Nephron (organoid): ENCODE data around the gene PCLAF.

ENCODE experiments used
- H3K27ac Mint-ChIP-seq, 3 experiments: 2 replicates each; pipeline ENCODE4 v1.8.0; 2020; ENCODE audit warnings: mixed read lengths in 3 of 3, mild to moderate bottlenecking in 2 of 3, moderate library complexity in 1 of 3
- H3K27me3 Mint-ChIP-seq: 2 replicates; pipeline ENCODE4 v1.8.0; 2021; ENCODE audit warnings: low read depth, mild to moderate bottlenecking, moderate library complexity, mixed read lengths
- H3K36me3 Mint-ChIP-seq: 2 replicates; pipeline ENCODE4 v1.8.0; 2020; ENCODE audit warnings: low read depth, mixed read lengths
- H3K4me1 Mint-ChIP-seq: 2 replicates; pipeline ENCODE4 v1.8.0; 2020; ENCODE audit warnings: mixed read lengths
- H3K4me3 Mint-ChIP-seq, 3 experiments: 2 replicates each; pipeline ENCODE4 v1.8.0; 2020; ENCODE audit warnings: mild to moderate bottlenecking in 3 of 3, mixed read lengths in 3 of 3, moderate library complexity in 2 of 3
- H3K9me3 Mint-ChIP-seq: 2 replicates; pipeline ENCODE4 v1.8.0; 2020; ENCODE audit warnings: mixed read lengths
- CTCF ChIP-seq, 3 experiments: fragments of 200-600 bp; sonication (generic); IDR thresholded peaks; one replicate each; pipeline ENCODE4 v1.5.0; 2021; ENCODE audit warnings: antibody characterized with exemption in 3 of 3; ENCODE audit not compliant: unreplicated experiment in 3 of 3

Gene PCLAF

GRCh38 chr15:64344651-64345294 lies 36.5 kb downstream of the PCLAF start:
- no peak overlapping the region for H3K27ac Mint-ChIP-seq
- H3K36me3 Mint-ChIP-seq = peaks cover 37% of the 10 kb centered on the region
- peaks cover 5% of the 10 kb centered on the region for H3K4me1 Mint-ChIP-seq
- no peak for TF ChIP-seq CTCF (IDR thresholded peaks at IDR 0.05; ENCODE audit: unreplicated experiment in 3 of 3)
- H3K4me3 Mint-ChIP-seq = no peak overlapping the region
- H3K9me3 Mint-ChIP-seq = no peaks in the 10 kb centered on the region
- H3K27me3 Mint-ChIP-seq = no peaks in the 10 kb centered on the region

GRCh38 chr15:64343841-64344240 lies 37.4 kb downstream of the PCLAF start:
- no peaks in the 10 kb centered on the region for H3K9me3 Mint-ChIP-seq
- H3K36me3 Mint-ChIP-seq = peaks cover 35% of the 10 kb centered on the region
- H3K4me3 Mint-ChIP-seq = no peak overlapping the region
- no peak overlapping the region for H3K27ac Mint-ChIP-seq
- H3K27me3 Mint-ChIP-seq = no peaks in the 10 kb centered on the region
- no peak for TF ChIP-seq CTCF (IDR thresholded peaks at IDR 0.05; ENCODE audit: unreplicated experiment in 3 of 3)
- peaks cover 5% of the 10 kb centered on the region for H3K4me1 Mint-ChIP-seq

GRCh38 chr15:64343222-64343621 lies 38.0 kb downstream of the PCLAF start:
- Mint-ChIP-seq H3K4me1 (peaks cover 5% of the 10 kb centered on the region), H3K36me3 (peaks cover 37% of the 10 kb centered on the region)

GRCh38 chr15:64341961-64342360 lies 39.3 kb downstream of the PCLAF start:
- Mint-ChIP-seq H3K36me3 (peaks cover 30% of the 10 kb centered on the region), H3K4me3 (no peak overlapping the region), H3K27ac (no peak overlapping the region), H3K27me3 (no peaks in the 10 kb centered on the region), H3K4me1 (peaks cover 5% of the 10 kb centered on the region), H3K9me3 (no peaks in the 10 kb centered on the region)
- TF ChIP-seq CTCF (IDR thresholded peaks at IDR 0.05; ENCODE audit: unreplicated experiment in 3 of 3) = no peak

More at GRCh38 chr15:64343222-64343621, 38.0 kb downstream of the PCLAF start:
- no peak overlapping the region for H3K4me3 Mint-ChIP-seq
- no peaks in the 10 kb centered on the region for H3K27me3 Mint-ChIP-seq
- H3K27ac Mint-ChIP-seq = no peak overlapping the region
- H3K9me3 Mint-ChIP-seq = no peaks in the 10 kb centered on the region
- TF ChIP-seq CTCF (IDR thresholded peaks at IDR 0.05; ENCODE audit: unreplicated experiment in 3 of 3) = no peak

- Mint-ChIP-seq H3K9me3 (no peaks in the 10 kb centered on the region), H3K36me3 (peaks cover 25% of the 10 kb centered on the region), H3K4me3 (no peak overlapping the region), H3K27me3 (no peaks in the 10 kb centered on the region), H3K27ac (no peak overlapping the region), H3K4me1 (peaks cover 5% of the 10 kb centered on the region)
- no peak for TF ChIP-seq CTCF (IDR thresholded peaks at IDR 0.05; ENCODE audit: unreplicated experiment in 3 of 3)
Observed at GRCh38 chr15:64340355-64340754, 40.9 kb downstream of the PCLAF start.

- Mint-ChIP-seq H3K27ac (no peak overlapping the region), H3K27me3 (no peaks in the 10 kb centered on the region), H3K36me3 (peaks cover 31% of the 10 kb centered on the region), H3K4me3 (no peak overlapping the region), H3K4me1 (no peaks in the 10 kb centered on the region), H3K9me3 (peaks cover 2% of the 10 kb centered on the region)
- no peak for TF ChIP-seq CTCF (IDR thresholded peaks at IDR 0.05; ENCODE audit: unreplicated experiment in 3 of 3)
Observed at GRCh38 chr15:64337761-64338160, 43.5 kb downstream of the PCLAF start.
